ENCODE data around the gene BTN2A1.
"Not testable (repeated sequence)": the region's sequence is repeated elsewhere in the genome, so short reads cannot be mapped to it uniquely, and the experiment has no call there.

Gene BTN2A1

DNA sequence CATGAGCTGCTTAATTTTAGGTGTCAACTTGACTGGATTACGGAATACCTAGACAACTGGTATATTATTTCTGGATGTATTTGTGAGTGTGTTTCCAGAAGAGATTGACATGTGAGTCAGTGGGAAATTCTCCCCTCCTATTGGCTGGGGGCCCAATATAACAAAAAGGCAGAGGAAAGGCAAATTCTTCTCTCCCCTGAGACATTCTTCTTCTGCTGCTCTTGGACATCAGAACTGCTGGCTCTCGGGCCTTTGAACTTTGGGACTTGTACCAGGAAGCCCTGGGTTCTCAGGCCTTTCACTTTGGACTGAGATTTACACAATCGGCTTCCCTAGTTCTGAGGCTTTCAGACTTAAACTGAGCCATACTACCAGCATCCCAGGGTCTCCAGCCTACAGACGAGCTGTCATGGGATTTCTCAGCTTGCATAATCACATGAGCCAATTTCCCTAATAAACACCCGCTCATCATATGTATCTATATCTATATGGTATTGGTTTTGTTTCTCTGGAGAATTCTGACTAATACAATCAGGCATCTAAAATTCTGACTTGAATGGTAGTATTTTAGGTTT, 25.0 kb upstream of the BTN2A1 start:
- no peak for DNase-seq (ENCODE audit: low read depth in 2 of 2)

DNA sequence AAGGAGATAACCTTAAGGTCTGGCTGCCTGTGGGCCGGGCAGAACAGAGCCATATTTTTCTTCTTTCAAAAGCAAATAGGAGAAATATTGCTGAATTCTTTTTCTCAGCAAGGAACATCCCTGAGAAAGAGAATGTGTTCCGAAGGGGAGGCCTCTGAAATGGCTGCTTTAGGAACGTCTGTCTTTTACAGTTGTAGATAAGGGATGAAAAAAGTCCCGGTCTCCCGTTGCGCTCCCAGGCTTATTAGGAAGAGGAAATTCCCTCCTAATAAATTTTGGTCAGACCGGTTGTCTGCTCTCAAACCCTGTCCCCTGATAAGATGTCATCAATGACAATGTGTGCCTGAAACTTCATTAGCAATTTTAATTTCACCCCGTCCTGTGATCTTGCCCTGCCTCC, 24.1 kb upstream of the BTN2A1 start:
- DNase-seq (ENCODE audit: low read depth in 2 of 2): not testable (repeated sequence)

DNA sequence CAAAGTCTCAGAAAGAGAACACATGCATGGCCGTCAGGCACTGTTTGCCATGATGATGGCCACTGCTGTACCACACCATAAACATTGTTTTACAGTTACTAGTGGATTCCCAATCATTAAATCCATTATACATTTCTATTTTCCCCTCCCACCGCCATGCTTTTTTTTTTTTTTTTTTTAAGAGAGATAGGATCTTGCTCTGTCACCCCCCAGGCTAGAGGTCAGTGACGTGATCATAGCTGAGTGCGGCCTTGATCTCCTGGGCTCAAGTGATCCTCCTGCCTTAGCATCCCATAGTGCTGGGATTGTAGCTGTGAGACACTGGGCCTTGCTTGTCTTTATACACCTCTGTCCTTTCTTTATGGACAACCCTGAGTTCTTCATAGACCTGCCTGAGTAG, 21.7 kb upstream of the BTN2A1 start:
- no peak for DNase-seq (ENCODE audit: low read depth in 2 of 2)

DNA sequence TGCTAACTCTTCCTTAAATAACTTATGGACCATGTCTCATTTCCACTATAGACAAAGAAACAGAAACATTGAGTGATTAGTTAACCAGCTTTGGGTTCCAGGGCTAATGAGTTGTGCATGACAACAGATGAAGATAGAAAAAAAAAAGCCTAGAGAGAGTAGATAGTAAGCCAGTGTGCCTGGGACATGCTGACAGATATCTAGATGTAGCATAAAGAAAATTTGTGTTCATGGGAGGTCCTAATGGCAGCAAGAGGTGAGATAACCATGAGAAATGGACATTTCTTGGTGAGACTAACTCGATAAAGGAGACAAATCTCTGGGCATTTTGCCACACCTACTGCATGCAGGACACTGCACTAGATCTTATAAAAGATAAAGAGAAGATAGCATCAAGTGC, 20.2 kb upstream of the BTN2A1 start:
- DNase-seq (ENCODE audit: low read depth in 2 of 2): no peak

DNA sequence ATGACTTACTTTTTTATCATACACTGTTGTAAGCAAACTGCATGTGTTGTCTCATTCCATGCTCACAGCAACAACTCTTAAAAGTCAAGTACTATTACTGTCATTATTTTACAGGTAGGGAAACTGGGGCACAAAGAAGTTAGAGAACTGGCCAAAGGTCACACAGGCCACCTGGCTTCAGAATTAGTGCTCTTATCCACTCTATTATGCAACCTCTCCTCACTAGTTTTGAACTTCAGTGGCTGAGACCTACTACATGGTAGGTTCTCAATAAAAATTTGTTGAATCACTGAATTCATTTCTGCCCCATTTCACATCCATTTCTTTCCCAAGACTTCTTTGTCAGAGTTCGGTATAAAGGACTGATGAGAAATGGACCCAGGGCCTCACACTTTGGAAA, 19.8 kb upstream of the BTN2A1 start:
- DNase-seq (ENCODE audit: low read depth in 2 of 2): no peak

DNA sequence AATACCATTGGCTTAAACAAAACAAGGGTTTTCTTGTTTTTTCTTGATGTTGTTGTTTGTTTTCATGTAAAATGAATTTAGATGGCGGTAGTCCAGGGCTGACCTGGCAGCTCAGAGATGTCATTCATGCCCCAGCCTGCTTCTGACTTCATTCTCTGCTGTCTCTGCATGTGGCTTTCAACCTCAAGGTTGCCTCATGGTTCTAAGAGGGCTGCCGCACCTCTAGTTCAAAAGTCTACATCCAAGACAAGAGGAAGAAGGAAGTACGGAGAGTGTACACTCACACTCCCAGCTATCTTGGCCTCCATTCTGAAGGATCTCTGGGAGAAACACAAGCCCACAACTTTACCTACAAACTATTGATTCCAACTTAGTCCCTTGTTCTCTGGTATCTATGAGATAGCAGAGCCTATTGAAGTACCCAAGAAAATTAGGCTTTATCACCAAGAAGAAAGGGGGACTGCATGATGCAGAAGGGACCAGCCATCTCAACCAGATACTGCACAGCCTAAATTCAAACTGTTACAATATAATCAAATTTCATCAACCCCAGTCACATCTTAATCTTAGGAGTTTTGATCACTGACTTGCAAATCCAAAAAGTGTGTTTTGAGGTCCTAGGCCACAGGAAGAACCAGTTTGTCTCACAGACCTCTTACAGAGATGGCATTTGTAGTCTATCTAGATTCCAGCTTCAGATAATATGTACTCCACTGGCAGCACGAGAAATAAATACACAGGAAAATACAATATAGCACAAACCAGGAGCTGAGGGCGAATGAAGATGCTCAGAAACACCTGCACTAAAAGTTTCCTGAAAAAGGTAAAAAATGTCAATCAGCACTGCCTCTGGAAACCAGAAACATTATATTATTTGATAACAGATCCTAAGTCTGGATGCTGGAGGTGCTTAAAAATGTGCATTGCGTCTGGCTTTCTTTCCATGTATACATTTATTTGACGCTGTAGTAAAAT, 18.3 kb upstream of the BTN2A1 start:
- DNase-seq (ENCODE audit: low read depth in 2 of 2): no peak

DNA sequence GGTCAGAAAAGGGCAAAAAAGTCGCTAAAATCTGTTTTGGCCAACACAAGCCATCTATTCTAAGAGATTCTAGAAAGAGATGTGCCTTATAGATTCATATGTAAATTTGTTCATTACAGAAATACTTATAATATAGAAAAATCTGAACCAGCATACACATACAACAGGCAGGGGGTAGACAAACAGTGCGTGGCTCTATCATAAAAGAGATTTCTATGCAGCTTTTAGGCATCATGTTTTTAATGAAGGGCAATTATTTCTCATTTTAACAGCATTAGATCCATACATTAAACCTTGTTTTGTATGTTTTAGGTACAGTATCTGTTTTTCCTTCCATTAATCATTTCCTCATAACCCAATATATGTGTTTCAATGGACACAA, 16.8 kb upstream of the BTN2A1 start:
- DNase-seq (ENCODE audit: low read depth in 2 of 2): no peak

DNA sequence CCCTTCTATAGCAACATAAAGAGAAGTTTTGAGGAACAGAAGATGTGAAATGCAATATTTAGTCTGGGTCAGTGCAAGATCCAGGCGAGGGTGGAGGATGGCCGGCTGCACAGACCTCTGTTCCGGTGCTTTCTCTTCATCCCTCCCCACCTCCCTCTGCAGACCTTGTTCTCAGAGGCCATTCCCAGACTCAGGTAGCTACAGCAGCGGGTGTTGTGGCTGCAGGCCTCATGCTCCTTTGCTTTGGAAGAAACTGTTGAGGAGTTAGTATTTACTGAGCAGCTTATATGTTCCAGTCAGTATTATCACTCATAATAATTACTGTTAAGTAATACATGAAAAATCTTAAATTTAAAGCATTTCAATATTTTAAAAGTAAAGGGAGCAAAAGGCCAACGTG, 15.8 kb upstream of the BTN2A1 start:
- DNase-seq (ENCODE audit: low read depth in 2 of 2): no peak

DNA sequence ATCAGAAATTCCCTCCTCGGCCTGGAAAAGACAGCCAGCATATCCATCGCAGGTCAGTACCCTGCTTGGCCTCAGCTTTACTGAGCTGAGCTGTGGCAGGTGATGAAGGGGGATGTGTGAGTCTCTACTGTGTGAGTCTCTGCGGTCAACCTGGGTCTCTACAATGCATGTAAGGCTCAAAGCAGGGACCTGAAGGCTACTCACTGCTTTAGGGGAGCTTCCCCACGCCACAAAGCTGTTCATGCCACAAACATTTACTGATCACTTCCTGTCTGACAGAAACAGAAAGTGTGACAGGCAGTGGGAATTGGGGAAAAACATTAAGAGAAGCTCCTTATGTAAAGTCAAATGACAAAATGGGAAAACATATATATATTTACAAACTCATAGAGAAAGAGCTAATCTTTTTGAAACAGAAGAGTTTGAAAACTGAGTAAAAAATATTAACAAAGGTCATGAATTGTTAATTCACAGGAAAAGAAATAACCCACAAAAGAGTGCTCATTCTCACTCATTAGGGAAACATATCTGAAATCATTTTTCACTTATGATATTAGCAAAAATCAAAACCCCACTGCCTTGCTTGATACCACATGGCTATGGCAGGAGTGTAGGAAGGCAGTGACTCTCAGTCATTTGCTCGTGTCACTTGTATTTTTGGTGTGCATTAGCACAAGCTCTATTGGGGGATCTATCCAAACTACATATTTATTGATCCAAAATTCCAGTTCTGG, 11.7 kb upstream of the BTN2A1 start:
- peak in 1 of 2 donors; percentile 49 for DNase-seq (ENCODE audit: low read depth in 2 of 2)

DNA sequence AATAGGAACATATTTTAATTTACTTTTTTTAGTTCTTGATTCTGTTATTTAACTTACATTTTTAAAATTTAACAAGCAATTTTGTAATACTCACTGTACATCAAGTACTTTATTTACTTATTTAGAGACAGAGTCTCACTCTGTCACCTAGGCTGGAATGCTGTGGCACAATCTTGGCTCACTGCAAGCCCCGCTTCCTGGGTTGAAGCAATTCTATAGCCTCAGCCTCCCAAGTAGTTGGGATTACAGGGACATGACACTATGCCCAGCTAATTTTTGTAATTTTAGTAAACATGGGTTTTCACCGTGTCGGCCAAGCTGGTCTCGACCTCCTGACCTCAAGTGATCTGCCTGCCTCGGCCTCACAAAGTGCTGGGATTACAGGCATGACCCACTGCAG, 10.5 kb upstream of the BTN2A1 start:
- no peak for DNase-seq (ENCODE audit: low read depth in 2 of 2)

DNA sequence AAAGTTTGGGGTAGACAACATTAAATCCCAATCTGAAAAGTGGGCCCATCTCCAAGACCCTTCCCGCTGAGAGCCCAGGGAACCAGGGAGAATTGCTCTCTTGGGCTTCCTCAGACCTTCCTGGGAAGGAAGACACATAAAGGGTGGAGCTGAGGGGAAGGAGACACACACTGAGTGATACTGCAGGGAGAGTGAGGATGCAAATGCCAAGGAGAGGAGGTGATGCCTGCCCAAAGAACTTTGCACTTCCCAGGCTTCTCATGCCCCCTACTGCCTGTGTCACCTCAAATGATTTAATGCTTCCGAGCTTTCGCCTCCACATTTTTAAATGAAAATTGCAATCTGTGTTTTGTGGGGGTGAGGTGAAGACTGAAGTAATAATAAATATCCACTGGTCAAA, 7.5 kb upstream of the BTN2A1 start:
- DNase-seq (ENCODE audit: low read depth in 2 of 2): no peak

DNA sequence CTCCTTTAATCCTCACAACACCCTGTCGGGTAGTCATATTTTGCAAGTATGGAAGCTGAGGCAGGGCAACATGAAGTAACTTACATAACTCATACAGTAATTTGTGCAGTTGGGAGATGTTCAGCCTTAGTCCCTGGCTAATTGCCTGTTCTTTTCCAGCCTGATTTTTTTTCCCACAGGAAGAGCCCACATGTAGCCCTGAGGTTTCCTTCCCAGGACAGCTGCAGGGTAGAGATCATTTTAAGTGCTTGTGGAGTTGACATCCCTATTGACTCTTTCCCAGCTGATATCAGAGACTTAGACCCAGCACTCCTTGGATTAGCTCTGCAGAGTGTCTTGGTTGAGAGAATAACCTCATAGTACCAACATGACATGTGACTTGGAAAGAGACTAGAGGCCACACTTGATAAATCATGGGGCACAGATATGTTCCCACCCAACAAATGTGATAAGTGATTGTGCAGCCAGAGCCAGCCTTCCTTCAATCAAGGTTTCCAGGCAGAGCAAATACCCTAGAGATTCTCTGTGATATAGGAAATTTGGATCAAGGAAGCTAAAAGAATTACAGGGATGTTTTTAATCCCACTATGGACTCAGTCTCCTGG, 5.0 kb upstream of the BTN2A1 start:
- no peak for DNase-seq (ENCODE audit: low read depth in 2 of 2)

DNA sequence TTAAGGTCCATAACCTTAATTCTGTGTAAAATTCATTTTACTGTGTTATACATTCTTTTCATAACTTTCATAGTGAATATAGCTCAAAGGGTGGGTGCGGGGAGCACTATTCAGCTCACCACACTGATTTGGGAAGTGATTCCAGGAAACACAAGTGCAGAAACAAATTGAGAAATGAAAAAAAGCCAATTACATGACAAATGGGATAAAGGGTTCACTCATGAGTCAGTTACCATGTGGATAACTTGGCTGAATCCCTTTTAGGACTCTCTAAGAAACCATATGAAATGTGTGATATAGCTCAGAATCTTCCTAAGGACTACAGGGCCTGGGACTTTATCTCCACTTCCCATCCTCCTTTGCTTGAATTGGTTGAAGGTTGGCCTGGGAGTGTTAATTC, 3.1 kb upstream of the BTN2A1 start:
- DNase-seq (ENCODE audit: low read depth in 2 of 2): no peak

DNA sequence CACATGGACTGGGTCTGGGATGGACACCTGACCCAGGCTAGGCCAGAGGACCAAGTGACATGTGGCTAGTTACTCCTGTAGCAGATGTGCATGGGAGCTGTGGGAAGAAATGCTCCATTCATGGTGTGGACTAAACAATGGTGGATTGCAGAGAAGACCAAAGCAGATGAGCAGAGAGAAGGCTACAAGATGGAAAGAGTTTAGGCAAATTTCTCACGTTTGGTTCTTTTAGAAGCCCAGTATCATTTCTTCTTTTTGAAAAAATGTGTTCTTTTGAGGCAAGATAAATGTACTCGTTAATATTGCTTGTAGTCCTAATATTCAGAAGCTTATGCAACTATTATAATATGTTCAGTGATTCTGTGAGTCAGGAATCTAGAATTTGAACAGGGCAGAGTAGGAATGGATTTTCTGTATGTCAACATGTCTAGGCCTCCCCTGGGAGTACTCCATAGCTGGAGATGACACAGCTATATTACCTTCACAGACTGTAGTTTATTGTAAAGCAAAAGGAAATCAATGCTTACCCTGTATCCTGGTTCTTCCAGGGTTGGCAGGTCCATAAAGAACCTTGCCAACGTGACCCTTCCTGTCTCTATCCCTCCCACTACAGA, 2.3 kb upstream of the BTN2A1 start:
- DNase-seq (ENCODE audit: low read depth in 2 of 2): no peak

DNA sequence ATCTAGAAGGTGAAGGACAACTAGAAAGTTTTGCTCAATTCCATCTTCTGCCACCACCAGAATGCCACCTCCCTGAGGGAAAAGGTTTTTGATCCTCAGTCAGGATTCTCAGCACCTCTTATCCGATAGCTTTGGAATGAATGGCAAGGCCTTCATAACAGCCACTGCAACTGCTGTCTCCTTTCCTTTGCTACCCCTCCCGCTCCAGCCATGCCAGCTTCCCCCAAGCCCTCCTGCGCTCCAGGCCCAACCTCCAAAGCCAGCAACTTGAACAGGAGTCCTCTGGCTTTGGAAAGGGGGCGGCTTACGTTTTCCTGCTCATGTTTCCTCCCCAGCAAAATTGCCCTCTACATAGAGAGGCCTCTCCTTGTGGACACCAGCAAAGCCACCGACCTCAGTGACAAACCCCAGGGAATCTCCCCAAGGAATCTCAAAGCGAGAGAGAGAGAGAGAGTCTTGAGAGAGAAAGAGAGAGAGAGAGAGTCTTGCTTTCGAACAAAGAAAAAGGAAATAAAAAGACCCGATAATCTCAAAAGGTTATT, 420 bp upstream of the BTN2A1 start:
- no peak for DNase-seq (ENCODE audit: low read depth in 2 of 2)

DNA sequence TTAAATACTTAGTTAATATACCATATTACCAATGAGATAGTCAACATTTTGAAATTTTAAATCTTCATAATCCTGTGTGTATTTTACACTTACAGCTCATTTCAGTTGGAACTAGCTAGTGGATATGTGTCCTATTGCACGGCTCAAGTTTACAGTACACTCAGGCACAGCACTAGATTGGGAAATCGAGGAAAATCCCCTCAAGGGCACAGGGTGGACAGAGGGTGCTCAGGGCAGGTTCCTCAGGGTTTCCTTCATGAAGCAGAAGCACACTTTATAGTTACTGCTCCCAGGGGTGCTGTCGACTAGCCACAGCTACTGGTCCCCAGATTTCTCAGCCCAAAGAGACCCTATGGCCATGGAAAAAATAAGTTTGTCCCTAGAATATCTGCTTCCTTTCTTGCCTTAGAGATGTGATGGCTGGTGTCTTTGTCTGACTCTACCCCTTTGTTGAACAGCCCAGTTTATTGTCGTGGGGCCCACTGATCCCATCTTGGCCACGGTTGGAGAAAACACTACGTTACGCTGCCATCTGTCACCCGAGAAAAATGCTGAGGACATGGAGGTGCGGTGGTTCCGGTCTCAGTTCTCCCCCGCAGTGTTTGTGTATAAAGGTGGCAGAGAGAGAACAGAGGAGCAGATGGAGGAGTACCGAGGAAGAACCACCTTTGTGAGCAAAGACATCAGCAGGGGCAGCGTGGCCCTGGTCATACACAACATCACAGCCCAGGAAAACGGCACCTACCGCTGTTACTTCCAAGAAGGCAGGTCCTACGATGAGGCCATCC, 1.5 kb downstream of the BTN2A1 start:
- no peak for DNase-seq (ENCODE audit: low read depth in 2 of 2)

DNA sequence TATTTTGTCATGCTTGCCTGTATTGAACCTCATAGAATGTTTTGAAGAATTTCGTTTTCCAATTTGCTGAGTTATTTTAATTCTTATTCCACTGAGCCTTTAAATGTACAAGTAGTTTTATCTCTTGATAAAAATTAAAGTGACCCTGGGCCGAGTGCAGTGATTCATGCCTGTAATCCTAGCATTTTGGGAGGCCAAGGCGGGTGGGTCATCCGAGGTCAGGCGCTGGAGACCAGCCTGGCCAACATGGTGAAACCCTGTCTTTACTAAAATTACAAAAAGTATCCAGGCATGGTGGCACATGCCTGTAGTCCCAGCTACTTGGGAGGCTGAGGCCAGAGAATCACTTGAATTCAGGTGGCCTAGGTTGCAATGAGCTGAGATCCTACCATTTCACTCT, 3.6 kb downstream of the BTN2A1 start:
- not testable (repeated sequence) for DNase-seq (ENCODE audit: low read depth in 2 of 2)

DNA sequence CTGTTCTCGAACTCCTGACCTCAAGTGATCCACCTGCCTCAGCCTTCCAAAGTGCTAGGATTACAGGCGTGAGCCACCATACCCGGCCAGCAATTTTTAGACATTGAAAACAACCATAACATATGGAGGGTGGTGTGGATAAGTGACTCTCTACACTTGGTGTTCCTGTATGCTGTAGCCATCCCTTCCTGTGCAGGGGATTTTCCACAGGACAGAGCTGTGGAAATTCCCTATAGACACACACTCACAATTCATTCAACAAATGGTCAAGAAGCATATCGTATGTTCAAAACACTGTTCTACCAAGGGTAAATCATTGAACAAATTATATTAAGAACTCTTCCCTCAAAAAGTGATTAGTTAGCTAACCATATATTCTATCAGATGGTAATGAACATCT, 6.3 kb downstream of the BTN2A1 start:
- DNase-seq (ENCODE audit: low read depth in 2 of 2): no peak

DNA sequence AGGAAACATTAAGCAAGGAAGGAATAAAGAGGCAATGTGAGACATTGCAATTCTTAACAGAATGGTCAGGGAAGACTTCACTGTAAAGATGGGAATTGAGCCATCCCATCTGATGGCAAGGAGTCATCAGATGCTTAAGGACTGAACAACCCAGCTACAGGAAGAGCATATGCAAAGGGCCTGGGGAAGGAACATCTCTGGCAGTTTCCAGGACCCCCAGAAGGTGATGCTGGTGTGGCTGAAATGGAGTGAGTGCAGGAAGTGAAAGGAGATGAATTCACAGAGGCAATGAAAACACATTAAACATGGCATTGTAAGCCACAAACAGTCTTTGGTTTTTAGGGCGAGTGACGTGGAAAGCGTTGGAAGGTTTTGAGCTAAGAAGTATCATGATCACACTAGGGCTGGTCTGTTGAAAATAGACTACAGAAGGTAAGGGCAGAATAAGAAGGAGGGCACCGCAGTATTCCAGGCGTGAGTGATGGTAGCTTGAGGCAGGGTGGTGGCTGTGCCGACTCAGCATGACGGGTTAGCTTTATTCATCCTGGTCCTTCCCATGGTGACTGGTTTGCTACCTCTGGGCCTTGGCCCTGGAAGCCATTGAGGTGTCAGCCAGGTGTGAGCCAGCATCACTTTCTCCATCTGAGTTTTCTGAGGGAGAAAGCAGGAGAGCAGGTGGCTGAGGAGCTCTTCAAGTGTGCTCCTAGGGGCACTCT, 6.8 kb downstream of the BTN2A1 start:
- no peak for DNase-seq (ENCODE audit: low read depth in 2 of 2)

DNA sequence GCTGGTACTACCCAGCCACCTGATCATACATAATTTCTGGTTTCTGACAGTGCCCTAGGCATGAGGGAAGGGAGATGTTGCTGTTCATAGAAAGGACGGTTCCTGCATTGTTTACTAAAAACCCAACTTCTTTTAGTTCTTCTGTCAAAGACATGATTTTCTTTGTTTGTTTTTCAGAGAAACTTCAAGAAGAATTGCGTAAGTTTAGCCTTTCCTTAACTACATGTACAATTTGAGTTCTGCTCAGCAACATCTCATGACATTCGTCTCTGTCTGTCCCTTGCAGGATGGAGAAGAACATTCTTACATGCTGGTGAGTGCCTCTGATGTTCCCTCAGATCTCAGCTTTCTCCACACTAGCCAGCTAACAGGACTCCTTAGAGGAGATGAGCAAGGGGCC, 8.0 kb downstream of the BTN2A1 start:
- no peak for DNase-seq (ENCODE audit: low read depth in 2 of 2)

All from stimulated activated CD4-positive, alpha-beta T cell treated with anti-CD3 and anti-CD28 coated beads, Interleukin-4, amount 100 ng/mL, for 48 hours (primary cell).